Endodermal cell (in vitro differentiated cells): ENCODE data around the gene DSC3. TPM values are rescaled to one million over a fixed set of nuclear protein-coding genes. Genes with fewer than 3 reads are reported as not detected.

ENCODE experiments used
- DNase-seq: peaks from one replicate; pipeline ENCODE4 v3.0.0-alpha.2; 2017
- H3K27ac ChIP-seq: 2 replicates; pipeline ENCODE4 v1.5.1; 2013; ENCODE audit warnings: mild to moderate bottlenecking, low read depth, low read length, moderate library complexity
- H3K27me3 ChIP-seq: 2 replicates; pipeline ENCODE4 v1.6.1; 2013; ENCODE audit warnings: mild to moderate bottlenecking, low read length, moderate library complexity; ENCODE audit not compliant: insufficient read depth, control insufficient read depth, poor library complexity, severe bottlenecking
- H3K36me3 ChIP-seq: 2 replicates; pipeline ENCODE4 v1.7.0; 2013; ENCODE audit warnings: mild to moderate bottlenecking, low read length, moderate library complexity; ENCODE audit not compliant: control insufficient read depth, insufficient read depth
- H3K4me1 ChIP-seq: one replicate; pipeline ENCODE4 v1.7.0; 2013; ENCODE audit warnings: low read length; ENCODE audit not compliant: control insufficient read depth, insufficient read depth
- H3K4me3 ChIP-seq: 2 replicates; pipeline ENCODE4 v1.5.1; 2013; ENCODE audit warnings: mild to moderate bottlenecking, low read length, moderate library complexity
- H3K9ac ChIP-seq: 2 replicates; pipeline ENCODE4 v1.6.1; 2013; ENCODE audit warnings: mild to moderate bottlenecking, low read length, moderate library complexity; ENCODE audit not compliant: poor library complexity, severe bottlenecking; ENCODE audit errors: extremely low read depth
- H3K9me3 ChIP-seq: 2 replicates; pipeline ENCODE4 v1.6.1; 2013; ENCODE audit warnings: mild to moderate bottlenecking, low read length, moderate library complexity; ENCODE audit not compliant: control insufficient read depth
- H3K27ac Mint-ChIP-seq: 2 replicates; pipeline ENCODE4 v1.8.0; 2020; ENCODE audit warnings: mixed read lengths
- H3K27me3 Mint-ChIP-seq: 2 replicates; pipeline ENCODE4 v1.8.0; 2021; ENCODE audit warnings: mild to moderate bottlenecking, mixed read lengths; ENCODE audit not compliant: insufficient read depth
- H3K36me3 Mint-ChIP-seq: 2 replicates; pipeline ENCODE4 v1.8.0; 2020; ENCODE audit warnings: low read depth, mixed read lengths
- H3K4me1 Mint-ChIP-seq: 2 replicates; pipeline ENCODE4 v1.8.0; 2020; ENCODE audit warnings: mixed read lengths
- H3K4me3 Mint-ChIP-seq: 2 replicates; pipeline ENCODE4 v1.8.0; 2020; ENCODE audit warnings: mild to moderate bottlenecking, moderate library complexity, mixed read lengths
- H3K9me3 Mint-ChIP-seq: 2 replicates; pipeline ENCODE4 v1.8.0; 2020; ENCODE audit warnings: mild to moderate bottlenecking, mixed read lengths
- WGBS, 2 experiments: methylation state at CpG; one replicate each; pipeline versions ENCODE4 v1.1.5 to v1.1.7; 2013; ENCODE audit warnings: missing lambda C conversion rate in 2 of 2, mixed read lengths in 1 of 2; ENCODE audit not compliant: insufficient coverage in 1 of 2, insufficient read length in 1 of 2; 5-methylcytosine and 5-hydroxymethylcytosine counted together
- total RNA-seq, 2 donors: library from RNA; stranded (reverse); fragmentation: NEBNext Ultra II Directional in 1 of 2; extraction: Animal tissue kit (Norgen Biotek cat#: 25700) in 1 of 2; gene quantifications; 2 replicates in 1 of 2; 3 replicates in 1 of 2; pipeline ENCODE4 v1.2.1, GENCODE V29; 2021
- TF ChIP-seq, protein P1 (sequence below): fragments of 200-600 bp; sonication (generic); conservative IDR thresholded peaks from 2 replicates; pipeline ENCODE4 v1.5.0; 2021; ENCODE audit warnings: antibody characterized with exemption, mild to moderate bottlenecking

Gene DSC3
- total RNA-seq, 2 donors from 2014 or later = 0.26 to 0.53 TPM

DNA sequence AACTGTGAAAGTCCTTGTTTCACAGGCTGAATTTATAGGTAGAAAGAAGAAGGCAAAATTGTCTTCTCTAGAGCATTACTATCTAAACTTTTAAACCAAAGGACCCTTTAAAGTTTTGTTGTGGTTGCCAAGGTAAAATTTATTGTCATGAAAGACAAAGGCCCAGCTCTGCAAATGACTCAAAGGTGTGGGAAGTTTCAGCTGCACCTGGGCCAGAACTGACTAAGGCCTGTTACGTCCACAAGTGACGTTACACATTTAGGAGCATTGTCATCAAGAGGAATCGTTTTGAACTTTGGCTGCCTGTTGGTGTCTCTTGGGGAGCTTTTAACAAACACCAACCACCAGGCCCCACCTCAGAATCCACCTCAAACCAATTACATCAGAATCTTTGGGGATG is 8.1 kb upstream of the DSC3 start:
- H3K36me3 Mint-ChIP-seq = no peaks in the 10 kb centered on the region
- H3K4me3 ChIP-seq = no peak overlapping the region
- no peaks in the 10 kb centered on the region for H3K36me3 ChIP-seq
- 96% methylated on average over 3 of the region's 3 CpGs; no CpG with 5 or more reads in 1 of the 2 experiments for WGBS, 2 experiments
- H3K9ac ChIP-seq = no peak overlapping the region
- no peaks in the 10 kb centered on the region for H3K4me1 ChIP-seq
- H3K27me3 Mint-ChIP-seq = peaks cover 6% of the 10 kb centered on the region
- H3K27me3 ChIP-seq = no peaks in the 10 kb centered on the region
- H3K9me3 ChIP-seq = no peaks in the 10 kb centered on the region
- peaks cover 5% of the 10 kb centered on the region for H3K9me3 Mint-ChIP-seq
- H3K27ac Mint-ChIP-seq = no peak overlapping the region
- no peak for DNase-seq
- H3K27ac ChIP-seq = no peak overlapping the region
- no peak overlapping the region for H3K4me3 Mint-ChIP-seq
- H3K4me1 Mint-ChIP-seq = peaks cover 5% of the 10 kb centered on the region
- TF ChIP-seq, protein P1, sequence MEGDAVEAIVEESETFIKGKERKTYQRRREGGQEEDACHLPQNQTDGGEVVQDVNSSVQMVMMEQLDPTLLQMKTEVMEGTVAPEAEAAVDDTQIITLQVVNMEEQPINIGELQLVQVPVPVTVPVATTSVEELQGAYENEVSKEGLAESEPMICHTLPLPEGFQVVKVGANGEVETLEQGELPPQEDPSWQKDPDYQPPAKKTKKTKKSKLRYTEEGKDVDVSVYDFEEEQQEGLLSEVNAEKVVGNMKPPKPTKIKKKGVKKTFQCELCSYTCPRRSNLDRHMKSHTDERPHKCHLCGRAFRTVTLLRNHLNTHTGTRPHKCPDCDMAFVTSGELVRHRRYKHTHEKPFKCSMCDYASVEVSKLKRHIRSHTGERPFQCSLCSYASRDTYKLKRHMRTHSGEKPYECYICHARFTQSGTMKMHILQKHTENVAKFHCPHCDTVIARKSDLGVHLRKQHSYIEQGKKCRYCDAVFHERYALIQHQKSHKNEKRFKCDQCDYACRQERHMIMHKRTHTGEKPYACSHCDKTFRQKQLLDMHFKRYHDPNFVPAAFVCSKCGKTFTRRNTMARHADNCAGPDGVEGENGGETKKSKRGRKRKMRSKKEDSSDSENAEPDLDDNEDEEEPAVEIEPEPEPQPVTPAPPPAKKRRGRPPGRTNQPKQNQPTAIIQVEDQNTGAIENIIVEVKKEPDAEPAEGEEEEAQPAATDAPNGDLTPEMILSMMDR = no peak

DNA sequence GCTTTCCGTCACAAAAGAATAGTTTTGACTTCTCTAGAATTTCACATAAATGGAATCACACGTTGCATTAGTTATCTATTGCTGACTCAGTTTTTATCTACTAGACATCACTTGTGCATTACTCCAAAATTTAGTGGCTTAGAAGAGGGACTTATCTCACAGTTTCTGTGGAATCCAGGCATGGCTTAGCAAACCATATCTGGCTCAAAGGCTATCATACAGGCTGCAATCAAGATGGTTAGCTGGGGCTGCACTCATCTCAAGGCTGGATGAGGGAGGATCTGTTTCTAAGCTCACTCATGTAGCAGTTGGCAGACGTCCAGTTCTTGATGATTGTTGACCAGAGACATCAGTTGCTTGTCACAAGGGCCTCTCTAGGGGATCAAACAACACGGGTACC is 6.6 kb upstream of the DSC3 start:
- H3K9me3 ChIP-seq = no peaks in the 10 kb centered on the region
- no peak for DNase-seq
- H3K36me3 ChIP-seq = no peaks in the 10 kb centered on the region
- Mint-ChIP-seq H3K4me1 (peaks cover 5% of the 10 kb centered on the region), H3K9me3 (peaks cover 5% of the 10 kb centered on the region), H3K36me3 (no peaks in the 10 kb centered on the region), H3K27me3 (peaks cover 17% of the 10 kb centered on the region), H3K4me3 (no peak overlapping the region), H3K27ac (no peak overlapping the region)
- H3K4me3 ChIP-seq = no peak overlapping the region
- no peak overlapping the region for H3K9ac ChIP-seq
- H3K27me3 ChIP-seq = peaks cover 8% of the 10 kb centered on the region
- no peaks in the 10 kb centered on the region for H3K4me1 ChIP-seq
- H3K27ac ChIP-seq = no peak overlapping the region
- WGBS, 2 experiments = 87 to 93% methylated on average over 3 to 4 of the region's 4 CpGs
- TF ChIP-seq, protein P1 = no peak

DNA sequence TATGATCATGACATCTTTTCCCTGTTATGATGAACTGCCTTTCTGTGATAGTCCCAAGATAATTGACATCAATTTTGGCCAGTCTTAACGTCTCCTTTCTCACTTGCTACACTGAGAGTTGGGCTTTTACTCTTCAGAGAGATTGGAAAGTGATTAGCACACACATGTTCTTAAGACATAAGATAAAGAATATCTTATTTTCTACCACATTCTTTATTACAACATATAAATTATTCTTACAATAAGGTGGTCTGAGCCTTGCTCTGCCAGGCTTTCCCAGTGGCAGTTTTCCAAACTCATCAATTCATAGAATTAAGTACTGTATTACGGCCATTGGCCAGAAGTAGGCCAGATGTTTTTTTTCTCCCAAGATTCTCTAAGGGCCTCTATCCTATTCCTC is 5.7 kb upstream of the DSC3 start:
- Mint-ChIP-seq H3K4me3 (no peak overlapping the region), H3K27me3 (peaks cover 27% of the 10 kb centered on the region), H3K36me3 (no peaks in the 10 kb centered on the region), H3K27ac (no peak overlapping the region), H3K9me3 (peaks cover 3% of the 10 kb centered on the region), H3K4me1 (peaks cover 5% of the 10 kb centered on the region)
- no peak for DNase-seq
- H3K9ac ChIP-seq = no peak overlapping the region
- TF ChIP-seq, protein P1 = no peak
- 95% methylated on average over 2 of the region's 2 CpGs; no CpG with 5 or more reads in 1 of the 2 experiments for WGBS, 2 experiments
- H3K27me3 ChIP-seq = peaks cover 18% of the 10 kb centered on the region
- H3K4me1 ChIP-seq = no peaks in the 10 kb centered on the region
- no peaks in the 10 kb centered on the region for H3K9me3 ChIP-seq
- H3K27ac ChIP-seq = no peak overlapping the region
- H3K4me3 ChIP-seq = no peak overlapping the region
- no peaks in the 10 kb centered on the region for H3K36me3 ChIP-seq
